ENCODE data around the gene EIF4G3.

The EIF4G3 gene

DNA sequence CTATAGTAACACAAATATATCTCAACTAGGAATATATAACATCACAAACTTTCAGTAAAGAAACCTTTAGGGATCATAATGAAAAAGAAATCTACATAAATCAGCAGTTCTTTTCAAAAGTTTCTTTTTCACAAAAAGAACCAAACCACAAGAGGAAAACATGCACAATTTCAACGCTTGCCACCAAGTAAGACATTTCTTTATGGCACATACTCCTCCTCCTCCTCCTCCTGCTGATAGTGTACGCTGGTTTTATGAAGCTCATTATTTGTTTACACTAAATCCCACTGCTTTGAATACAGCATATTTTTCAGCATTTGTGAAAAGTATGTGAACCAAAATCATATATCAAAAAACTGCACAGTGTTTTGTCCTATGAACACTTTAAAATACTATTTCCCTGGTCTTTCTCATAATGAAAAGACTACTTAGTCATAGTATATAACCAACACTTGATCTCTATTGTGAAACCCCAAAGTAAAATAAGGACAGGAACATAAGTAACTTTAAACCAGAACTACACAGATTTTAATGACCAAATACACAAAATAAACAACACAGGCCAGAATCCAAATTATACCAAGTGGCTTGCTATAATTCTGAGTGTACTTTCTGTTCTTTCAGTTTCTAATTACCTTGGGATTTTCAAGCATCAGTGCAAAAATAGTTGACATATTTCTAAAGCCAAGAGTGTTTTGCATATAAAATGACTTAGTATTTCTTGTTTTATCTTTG is 184.2 kb downstream of the EIF4G3 start:
- no peak for DNase-seq (ENCODE audit: low read depth)

DNA sequence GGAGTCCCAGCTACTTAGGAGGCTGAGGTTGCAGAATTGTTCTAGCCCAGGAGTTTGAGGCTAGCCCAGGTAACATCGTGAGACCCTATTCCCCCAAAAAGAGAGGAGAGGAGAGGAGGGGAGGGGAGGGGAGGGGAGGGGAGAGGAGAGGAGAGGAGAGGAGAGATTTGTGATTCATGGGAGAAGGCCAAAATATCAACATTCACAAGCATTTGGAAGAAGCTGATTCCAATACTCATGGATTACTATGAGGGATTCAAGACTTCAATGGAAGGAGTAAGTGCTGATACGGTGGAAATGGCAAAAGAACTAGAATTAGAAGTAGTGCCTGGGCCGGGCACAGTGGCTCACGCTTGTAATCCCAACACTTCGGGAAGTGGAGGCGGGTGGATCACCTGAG is 187.8 kb downstream of the EIF4G3 start:
- no peak for DNase-seq (ENCODE audit: low read depth)

DNA sequence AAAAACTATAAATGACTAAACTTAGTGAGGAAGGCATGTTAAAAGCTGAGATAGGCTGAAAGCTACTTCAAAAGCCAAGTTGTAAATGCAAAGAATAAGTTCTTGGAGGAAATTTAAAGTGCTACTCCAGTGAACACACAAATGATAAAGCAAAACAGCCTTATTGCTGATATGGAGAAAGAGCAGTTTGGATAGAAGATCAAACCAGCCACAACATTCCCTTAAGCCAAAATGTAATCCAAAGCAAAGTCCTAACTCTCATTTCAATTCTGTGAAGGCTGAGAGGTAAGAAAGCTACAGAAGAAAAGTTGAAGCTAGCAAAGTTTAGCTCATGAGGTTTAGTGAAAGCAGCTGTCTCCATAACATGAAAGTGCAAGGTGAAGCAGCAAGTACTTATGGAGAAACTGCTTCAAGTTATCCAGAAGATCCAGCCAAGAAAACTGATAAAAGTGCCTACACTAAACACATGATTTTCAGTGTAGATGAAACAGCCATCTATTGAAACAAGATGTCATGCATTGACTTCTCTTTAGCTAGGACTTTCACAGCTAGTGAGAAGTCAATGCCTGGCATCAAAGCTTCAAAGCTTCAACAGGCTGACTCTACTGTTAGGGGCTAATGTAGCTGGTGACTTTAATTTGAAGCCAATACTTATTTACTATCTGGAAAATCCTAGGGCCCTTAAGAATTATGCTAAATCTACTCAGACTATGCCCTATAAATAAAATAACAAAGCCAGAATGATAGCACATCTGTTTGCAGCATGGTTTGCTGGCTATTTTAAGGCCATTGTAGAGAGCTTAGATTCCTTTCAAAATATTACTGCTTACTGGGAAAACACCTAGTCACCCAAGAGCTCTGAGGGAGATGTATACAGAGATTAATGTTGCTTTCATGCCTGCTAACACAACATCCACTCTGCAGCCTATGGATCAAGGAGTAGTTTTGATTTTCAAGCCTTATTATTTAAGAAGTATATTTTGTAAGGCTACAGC is 188.6 kb downstream of the EIF4G3 start:
- no peak for DNase-seq (ENCODE audit: low read depth)

DNA sequence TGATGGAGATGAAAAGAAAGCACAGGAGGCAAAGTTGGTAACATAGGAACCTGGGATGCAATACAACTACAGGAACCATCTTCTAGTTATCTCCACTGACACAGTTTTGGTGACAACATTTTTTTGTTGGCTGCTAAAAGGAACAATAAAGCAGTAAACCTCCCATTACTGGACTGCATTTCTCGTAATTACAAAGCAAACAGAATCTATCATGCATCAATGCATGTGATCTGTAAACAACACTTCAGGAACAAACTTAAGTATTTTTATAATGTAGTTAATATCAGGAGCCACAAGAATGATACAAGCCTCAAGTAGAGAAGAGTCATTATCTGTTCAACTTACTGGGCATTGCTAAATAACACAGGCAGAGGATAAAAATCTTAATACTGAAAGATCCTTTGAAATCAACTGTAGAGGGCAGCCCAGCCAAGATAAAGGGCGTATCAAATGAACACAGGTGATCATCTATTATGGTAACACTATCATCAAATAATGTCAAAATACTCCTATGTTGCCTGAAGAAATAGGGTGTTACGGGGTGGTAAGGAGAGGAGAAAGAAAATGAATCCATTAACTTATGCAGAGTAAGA is 193.3 kb downstream of the EIF4G3 start:
- DNase-seq (ENCODE audit: low read depth), result no peak

DNA sequence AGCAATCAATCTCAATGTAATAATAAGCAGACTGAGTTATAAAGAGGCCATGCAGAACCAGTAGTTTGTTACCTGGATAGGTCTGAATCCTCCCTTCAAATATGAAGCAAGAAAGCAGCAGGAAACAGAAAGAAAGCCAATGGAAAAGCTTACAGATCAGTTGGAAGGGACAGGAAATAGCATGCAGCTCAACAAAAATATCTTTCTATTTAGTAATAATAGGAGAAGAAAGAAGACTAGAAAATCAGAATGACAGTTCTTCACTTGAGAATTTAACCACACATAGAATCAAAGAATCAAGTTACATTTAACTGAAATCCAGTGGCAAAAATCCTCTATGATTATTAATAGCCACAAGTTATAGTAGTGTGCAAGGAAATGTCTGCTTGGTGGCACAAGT is 194.4 kb downstream of the EIF4G3 start:
- DNase-seq (ENCODE audit: low read depth), result no peak

DNA sequence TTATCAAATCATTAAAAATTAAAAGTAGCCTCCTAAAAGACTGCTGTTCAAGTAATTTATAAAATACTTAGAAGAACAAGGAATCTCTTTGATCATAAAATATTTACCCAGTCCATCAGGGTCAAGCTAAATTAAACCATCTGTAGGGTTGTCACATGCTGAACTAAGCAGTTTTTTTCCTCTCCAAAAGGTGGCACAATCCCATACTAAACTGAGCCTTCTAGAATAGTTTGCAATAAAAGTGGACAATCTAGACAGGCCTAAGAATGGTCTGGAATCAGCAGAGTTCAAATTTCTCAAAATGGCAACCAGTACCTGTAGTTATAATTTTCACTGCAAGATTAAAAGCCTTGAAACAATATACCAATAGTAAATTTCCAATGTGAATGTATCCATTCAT is 194.8 kb downstream of the EIF4G3 start:
- DNase-seq (ENCODE audit: low read depth), result no peak

DNA sequence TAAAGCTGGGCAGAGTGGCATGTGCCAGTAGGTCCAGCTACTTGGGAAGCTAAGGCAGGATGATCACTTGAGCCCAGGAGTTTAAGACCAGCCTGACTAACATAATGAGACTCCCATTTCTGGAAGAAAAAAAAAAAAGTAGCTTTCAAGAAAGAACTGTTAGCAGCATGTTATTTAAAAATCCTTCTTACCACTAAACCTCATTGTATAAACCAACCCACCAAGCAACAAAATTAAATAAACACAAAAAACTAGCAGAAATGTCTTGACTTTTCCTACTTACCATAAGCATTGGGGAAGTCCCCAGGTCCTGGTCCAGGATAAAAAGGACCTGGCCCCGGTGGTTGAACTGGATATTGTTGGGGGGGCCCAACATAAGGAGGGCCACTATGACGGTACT is 196.6 kb downstream of the EIF4G3 start:
- no peak for DNase-seq (ENCODE audit: low read depth)

DNA sequence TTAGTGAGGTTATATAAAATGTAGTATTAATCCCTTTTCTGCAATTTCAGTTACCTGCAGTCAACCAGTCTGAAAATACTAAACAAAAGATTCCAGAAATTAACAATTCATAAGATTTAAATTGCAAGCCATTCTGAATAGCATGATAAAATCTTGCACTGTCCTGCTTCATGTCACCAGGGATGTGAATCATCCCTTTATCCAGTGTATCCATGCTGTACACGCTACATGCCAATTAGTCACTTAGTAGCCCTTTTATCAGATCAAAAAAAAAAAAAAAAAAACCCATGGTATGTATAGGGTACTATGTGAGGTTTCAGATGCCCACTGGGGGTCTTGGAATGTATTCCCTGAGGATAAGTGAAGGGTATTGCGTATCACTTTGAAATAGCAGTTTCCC is 198.3 kb downstream of the EIF4G3 start:
- no peak for DNase-seq (ENCODE audit: low read depth)

DNA sequence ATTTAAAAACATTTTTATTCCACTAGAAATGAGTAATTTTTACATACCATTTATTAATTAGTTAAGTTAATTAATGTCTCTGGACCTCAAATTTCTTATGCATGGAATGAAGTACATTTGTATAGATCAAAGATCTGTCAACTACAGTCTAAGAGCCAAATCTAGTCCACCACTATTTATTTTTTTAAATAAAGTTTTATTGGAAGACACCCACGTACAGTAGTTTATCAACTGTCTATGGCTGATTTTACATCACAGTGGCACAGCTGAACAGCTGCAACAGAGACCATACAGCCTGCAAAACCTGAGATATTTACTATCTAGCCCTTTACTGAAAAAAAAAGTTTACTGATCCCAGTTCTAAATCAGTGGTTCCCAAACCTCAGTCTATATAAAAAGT is 201.0 kb downstream of the EIF4G3 start:
- DNase-seq (ENCODE audit: low read depth), result no peak

DNA sequence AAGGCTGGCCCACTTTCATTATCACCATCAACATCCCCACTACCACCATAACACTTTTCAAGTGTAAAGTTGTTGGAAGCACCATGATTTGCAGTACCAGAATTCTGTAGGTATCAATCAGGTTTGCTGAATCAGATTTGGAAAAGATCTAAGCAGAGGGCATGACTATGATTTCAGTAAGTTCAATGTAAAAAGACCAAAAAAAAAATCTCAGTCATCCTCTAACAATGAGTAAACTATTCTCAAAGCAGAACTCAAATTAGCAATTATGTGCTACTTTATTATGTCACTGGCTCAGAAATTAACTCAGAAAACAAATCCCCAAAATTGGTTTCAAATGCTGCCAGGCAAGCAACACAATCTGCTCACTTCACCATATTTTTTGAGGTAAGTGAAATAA is 201.7 kb downstream of the EIF4G3 start:
- DNase-seq (ENCODE audit: low read depth), result no peak

DNA sequence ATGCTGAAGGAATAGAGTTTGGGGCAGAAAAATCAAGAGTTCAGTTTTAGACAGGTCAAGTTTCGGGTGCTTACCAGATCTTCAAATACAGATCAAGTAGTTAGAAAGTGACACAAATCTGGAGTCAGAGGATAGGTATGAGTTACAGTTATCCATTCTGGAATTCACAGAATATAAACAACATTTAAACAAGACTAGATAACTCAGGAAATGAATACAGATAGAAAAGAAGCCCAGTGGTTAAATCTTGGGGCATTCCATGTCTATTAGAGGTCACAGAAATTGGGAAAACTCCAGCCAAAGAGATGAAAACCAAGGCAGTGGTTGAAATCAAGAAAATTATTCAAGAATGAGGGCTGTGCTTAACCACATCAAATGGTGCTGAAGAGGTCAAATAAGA is 202.6 kb downstream of the EIF4G3 start:
- no peak for DNase-seq (ENCODE audit: low read depth)

DNA sequence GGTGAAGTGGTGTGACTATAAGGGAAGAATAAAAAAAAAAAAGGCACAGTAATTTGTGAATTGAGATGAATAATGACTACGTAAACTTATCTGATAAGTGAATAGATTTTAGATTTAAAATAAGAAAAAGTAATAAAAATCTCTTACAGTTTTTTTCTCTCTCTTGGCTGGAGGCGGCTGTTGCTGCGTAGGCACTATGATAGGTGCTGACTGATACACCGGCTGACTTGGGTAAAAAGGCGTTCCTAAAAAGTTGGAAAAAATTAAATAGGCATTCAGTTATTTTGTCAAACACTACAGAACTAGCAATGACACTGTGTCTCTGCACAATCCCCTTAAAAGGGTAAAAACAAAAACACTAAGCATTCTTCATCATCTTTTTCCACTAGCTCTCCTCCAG is 203.8 kb downstream of the EIF4G3 start:
- no peak for DNase-seq (ENCODE audit: low read depth)

DNA sequence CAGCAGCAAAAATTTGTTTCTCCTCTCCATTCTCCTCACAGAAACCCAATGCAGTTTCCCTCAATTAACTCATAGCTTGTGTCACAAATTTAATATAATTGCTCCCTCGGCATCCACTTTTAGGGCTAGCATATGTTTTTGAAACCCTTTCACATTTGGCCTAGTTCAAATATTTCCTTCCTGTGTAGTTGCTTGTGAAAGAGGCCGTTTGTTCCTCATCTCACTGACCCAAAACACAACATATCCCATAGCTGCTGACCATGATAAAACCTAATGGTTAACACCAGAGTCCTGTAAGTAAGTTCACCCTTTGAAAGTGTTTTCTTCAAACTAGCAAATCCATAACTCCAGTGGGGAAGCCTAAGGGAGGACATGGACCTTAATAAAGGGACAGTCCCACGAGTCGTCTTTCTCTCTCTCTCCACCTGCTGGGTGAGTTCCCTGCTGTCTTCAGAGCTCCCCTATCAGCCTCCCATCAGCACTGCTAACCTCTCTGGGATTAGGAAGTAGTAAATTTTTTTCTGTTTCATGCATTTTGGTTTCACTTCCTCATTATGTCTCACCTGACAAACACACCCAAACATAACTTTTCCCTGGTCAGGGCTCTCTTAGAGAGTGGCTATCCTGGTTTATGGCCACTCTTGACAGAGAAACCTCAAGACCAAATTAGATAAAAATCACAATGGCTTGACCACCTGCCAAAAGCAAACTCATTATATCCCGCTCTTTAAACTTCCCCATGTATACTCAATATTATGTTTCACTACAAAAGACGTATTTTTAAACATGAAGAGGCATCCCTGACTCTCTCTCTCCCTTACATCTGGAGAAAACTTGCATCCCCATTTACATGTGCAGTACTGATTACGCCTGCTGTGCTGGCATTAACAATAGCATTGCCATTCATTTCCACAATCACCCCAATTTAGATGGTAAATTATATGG is 211.9 kb downstream of the EIF4G3 start:
- DNase-seq (ENCODE audit: low read depth), result no peak

DNA sequence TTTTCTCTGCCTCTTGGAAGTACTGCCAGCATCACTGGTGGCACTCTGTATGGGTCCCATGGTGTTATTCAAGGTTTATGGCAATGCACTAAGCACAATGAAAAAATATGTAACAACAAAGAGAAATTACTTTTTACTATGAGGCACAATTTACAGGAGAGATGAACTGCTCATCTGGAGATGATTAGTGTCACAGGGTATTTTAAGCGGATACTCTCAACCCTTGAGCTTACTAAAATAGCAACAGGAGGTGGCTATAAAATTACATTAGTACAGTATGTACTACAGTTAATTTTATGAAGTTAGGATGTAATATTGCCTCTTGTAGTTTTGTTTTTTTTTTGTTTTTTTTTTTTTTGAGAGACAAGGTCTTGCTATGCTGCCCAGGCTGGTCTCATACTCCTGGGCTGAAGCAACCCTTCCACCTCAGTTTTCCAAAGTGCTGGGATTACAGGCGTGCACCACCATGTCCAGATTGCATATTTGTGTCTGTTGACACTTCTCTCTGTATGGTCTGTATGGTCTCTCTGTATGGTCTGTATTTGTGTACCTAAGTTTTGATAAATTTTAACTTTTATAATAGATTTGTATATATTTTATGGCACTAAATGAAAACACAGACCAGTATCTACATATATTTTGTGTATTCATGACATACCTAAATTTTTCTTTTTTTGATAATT is 214.0 kb downstream of the EIF4G3 start:
- DNase-seq (ENCODE audit: low read depth), result no peak

DNA sequence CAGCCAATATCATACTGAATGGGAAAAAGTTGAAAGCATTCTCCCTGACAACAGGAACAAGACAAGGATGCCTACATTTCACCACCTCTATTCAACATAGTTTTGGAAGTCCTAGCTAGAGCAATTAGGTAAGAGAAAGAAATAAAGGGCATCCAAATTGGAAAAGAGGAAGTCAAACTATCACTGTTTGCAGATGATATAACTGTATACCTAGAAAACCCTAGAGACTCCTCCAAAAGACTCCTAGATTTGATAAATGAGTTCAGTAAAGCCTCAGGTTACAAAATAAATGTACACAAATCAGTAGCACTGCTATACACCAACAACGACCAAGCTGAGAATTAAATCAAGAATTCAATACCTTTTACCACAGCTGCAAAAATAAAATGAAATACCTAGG is 218.3 kb downstream of the EIF4G3 start:
- no peak for DNase-seq (ENCODE audit: low read depth)

DNA sequence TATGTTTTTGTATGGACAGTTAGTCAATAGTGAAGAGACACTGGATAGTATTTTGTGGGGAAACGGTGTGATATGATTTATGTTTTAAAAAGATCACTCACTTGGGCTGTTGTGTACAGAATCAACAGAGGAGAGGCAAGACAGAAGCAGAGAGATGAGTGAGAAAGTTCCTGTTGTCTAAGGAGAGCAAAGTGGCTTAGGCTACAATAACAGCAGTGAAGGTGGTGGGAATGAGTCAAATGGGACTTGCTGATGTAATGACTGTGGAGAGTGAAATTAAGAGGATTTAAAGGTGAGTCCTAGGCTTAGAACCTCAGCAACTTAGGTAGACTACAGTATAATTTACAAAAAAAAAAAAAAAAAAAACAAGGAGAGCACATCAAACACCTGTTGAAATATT is 220.4 kb downstream of the EIF4G3 start:
- DNase-seq (ENCODE audit: low read depth), result no peak

DNA sequence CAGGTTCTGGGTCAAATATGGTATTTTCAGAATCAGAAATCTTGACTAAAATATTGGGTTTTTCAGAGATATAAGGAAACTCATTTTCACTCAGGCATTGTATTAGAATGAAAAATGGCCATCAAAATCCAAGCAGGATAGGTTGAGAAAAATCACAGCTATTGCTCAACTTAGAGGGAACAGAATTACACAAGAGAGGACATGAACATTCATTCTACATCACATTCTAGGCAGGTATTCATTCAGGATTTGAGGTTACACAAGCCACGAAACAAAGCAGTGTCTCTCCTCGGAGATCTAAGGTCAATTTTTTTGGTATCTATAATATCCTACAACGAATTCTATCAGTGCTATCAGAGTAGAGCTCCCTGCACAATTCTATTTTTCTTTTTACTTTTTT is 226.0 kb downstream of the EIF4G3 start:
- no peak for DNase-seq (ENCODE audit: low read depth)

DNA sequence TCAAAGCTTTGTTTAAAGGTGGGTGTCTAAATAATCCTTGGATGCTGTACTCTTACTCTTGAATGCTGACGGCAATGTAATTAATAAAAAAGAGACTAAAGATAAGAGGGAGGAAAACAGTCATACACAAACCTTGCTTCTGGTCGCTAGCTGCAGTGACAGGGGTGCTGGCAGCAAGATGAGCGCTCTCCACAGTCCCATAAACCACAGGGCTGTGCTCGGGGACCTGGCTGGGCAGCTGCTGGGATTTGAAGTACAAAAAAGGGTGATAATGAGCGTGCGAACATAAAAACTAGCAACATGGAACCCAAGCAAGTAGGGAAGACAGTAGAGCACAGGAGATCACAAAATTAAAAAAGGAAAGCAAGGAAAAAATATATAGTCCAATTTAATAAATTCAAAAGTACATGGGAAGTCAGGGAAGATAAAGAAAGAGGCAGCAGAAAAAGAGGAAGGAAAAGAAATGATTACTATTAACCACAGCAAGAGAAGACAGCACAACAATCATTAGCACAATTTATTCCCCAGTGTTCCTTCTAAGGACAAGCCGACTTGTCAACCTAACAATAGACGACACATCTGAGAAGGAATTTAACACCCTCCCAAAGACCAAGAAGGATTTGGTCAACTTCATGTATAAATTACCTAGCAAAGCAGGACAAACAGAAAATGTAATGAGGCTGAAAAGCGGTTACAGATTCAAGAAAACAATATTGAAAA is 226.7 kb downstream of the EIF4G3 start:
- DNase-seq (ENCODE audit: low read depth), result no peak

DNA sequence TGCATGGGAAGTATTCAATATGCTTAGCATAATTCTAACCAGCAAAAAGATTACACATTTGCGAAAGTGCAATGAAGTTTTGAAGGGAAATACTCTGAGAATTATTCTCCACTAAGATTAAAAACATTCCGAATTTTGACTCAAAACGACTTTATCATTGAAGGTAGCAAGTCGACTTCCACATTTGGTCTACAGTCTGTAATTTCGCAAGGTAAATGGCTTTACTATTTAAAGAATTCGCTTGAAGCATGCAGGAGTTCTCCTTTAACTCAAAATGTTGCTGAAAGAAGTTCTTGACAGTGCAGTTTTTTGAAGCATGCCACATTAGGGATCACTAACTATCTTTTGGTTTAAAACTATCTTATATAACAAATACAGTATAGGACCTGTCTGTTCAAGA is 228.6 kb downstream of the EIF4G3 start:
- DNase-seq (ENCODE audit: low read depth), result no peak

DNA sequence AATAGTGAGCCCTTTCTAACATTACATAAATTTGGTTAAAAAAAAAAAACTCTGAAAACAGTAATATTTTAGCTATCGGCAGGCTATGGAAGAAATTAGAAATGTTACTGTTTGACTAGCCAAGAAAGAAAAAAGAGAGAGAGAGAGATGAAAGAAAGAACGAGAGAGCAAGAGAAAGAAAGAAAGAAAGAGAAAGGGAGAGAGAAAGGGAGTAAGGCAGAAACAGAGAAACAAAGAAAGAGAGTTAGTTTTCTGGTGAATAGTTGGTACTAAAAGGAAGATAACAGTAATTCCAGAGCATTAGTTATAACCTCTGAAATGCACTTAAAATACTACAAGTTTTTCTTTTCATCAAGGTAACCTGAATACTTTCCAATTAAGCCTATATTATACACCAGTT is 229.3 kb downstream of the EIF4G3 start:
- no peak for DNase-seq (ENCODE audit: low read depth)

DNA sequence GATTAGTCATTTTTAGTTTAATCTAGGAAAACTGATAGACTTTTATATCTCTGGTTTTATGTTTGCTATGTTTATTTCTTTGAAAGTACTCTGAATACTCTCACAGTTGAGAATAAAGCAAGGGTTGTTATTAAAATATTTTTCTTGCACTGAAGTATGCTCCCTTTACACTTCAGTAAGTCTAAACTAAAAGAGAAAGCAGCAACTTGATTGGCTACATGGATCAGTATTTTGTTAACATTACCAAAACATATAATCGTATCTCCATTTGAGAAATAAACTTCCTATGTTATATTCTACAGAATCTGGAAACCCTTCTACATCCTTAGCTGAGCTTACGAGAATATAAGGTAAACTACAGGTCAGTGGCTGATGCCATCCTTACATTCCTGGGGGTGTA is 240.1 kb downstream of the EIF4G3 start:
- no peak for DNase-seq (ENCODE audit: low read depth)
